Measurements from ENCODE around the gene PPIL1.

Gene PPIL1

GRCh38 chr6:36833182-36833789 is 41.3 kb downstream of the PPIL1 start:
- no peak for DNase-seq

- DNase-seq: no peak
Measured at GRCh38 chr6:36832313-36832712, 42.3 kb downstream of the PPIL1 start.

GRCh38 chr6:36830577-36830976 is 44.0 kb downstream of the PPIL1 start:
- DNase-seq: no peak

- DNase-seq: no peak
Measured at GRCh38 chr6:36829919-36830544, 44.6 kb downstream of the PPIL1 start.

GRCh38 chr6:36827261-36828079 is 47.1 kb downstream of the PPIL1 start:
- no peak for DNase-seq

- DNase-seq: no peak
Measured at GRCh38 chr6:36826520-36827227, 47.9 kb downstream of the PPIL1 start.

- DNase-seq: no peak
Measured at GRCh38 chr6:36825994-36826393, 48.6 kb downstream of the PPIL1 start.

- DNase-seq: no peak
Measured at GRCh38 chr6:36825452-36825851, 49.2 kb downstream of the PPIL1 start.

GRCh38 chr6:36824253-36824652 is 50.4 kb downstream of the PPIL1 start:
- DNase-seq: no peak

- DNase-seq: no peak
Measured at GRCh38 chr6:36823421-36824096, 51.0 kb downstream of the PPIL1 start.

GRCh38 chr6:36822506-36823269 is 51.9 kb downstream of the PPIL1 start:
- no peak for DNase-seq

GRCh38 chr6:36821581-36822335 is 52.8 kb downstream of the PPIL1 start:
- no peak for DNase-seq

- DNase-seq: no peak
Measured at GRCh38 chr6:36820700-36821580, 53.7 kb downstream of the PPIL1 start.

GRCh38 chr6:36818756-36819155 is 55.8 kb downstream of the PPIL1 start:
- no peak for DNase-seq

GRCh38 chr6:36817847-36818246 is 56.8 kb downstream of the PPIL1 start:
- no peak for DNase-seq

- no peak for DNase-seq
Measured at GRCh38 chr6:36817176-36817817, 57.3 kb downstream of the PPIL1 start.

- no peak for DNase-seq
Measured at GRCh38 chr6:36815962-36816735, 58.5 kb downstream of the PPIL1 start.

GRCh38 chr6:36814249-36814648 is 60.4 kb downstream of the PPIL1 start:
- DNase-seq: no peak

GRCh38 chr6:36813526-36813925 is 61.1 kb downstream of the PPIL1 start:
- DNase-seq: no peak

Data from NCI-H526 treated with DMSO at 0.1 percent for 48 hours (cell line).